Skin epidermis (tissue), 12 donors: ENCODE results near the gene EPB41L4A.
"Not testable (repeated sequence)": the region's sequence is repeated elsewhere in the genome, so short reads cannot be mapped to it uniquely, and the experiment has no call there.

ENCODE experiments used
- H3K27ac ChIP-seq, 21 experiments: fragments of 200-600 bp; sonication (generic) in 11 of 21; one replicate each; pipeline ENCODE4 v1.5.0; 2020; ENCODE audit warnings: mild to moderate bottlenecking in 3 of 21, inconsistent platforms in 2 of 21, moderate library complexity in 2 of 21
- H3K4me3 ChIP-seq, 7 experiments: fragments of 200-600 bp; sonication (generic) in 2 of 7; one replicate each; pipeline ENCODE4 v1.5.0; 2020; ENCODE audit warnings: inconsistent platforms in 2 of 7, mild to moderate bottlenecking in 2 of 7, moderate library complexity in 1 of 7

The EPB41L4A gene, protein sequence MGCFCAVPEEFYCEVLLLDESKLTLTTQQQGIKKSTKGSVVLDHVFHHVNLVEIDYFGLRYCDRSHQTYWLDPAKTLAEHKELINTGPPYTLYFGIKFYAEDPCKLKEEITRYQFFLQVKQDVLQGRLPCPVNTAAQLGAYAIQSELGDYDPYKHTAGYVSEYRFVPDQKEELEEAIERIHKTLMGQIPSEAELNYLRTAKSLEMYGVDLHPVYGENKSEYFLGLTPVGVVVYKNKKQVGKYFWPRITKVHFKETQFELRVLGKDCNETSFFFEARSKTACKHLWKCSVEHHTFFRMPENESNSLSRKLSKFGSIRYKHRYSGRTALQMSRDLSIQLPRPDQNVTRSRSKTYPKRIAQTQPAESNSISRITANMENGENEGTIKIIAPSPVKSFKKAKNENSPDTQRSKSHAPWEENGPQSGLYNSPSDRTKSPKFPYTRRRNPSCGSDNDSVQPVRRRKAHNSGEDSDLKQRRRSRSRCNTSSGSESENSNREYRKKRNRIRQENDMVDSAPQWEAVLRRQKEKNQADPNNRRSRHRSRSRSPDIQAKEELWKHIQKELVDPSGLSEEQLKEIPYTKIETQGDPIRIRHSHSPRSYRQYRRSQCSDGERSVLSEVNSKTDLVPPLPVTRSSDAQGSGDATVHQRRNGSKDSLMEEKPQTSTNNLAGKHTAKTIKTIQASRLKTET

GRCh38 chr5:112419164-112419985 is at the start of gene EPB41L4A:
TSS of gene EPB41L4A (minus strand) at chr5:112419277. CDS start at chr5:112419039, 238 bp downstream.
- Histone ChIP-seq H3K4me3 (peak within 1 kb of the TSS; percentile 49 to 73 (median 67)), H3K27ac (peak within 1 kb of the TSS in 20 of 21 experiments; percentile 20 to 85 (median 70))

DNA sequence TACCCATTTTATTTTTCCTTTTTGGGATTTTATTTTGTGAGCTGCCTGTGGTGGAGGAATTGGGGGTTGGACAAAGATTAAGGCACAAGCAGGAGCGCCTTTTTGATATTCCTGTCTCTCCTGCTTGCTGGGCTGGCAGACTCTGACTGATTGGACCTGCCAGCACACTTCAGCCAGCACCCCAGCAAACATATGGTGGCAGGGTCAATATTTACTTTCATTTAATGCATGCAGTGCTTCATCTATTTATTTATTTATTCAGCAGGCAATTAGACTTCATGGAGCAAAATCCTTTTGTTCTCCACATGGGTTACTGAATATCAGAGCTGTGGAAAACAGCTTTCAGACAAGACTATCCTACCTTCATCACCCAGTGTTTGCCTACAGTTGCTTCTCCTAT is 48.4 kb upstream of the EPB41L4A start:
- no peak overlapping the region for H3K27ac ChIP-seq
- H3K4me3 ChIP-seq: no peak overlapping the region

- not testable (repeated sequence) for H3K27ac ChIP-seq
Measured at GRCh38 chr5:112466261-112466660, 47.2 kb upstream of the EPB41L4A start.

GRCh38 chr5:112447187-112447760 is 28.2 kb upstream of the EPB41L4A start:
- not testable (repeated sequence) for H3K27ac ChIP-seq, H3K4me3 ChIP-seq

More at GRCh38 chr5:112466261-112466660, 47.2 kb upstream of the EPB41L4A start:
- H3K4me3 ChIP-seq: not testable (repeated sequence)

DNA sequence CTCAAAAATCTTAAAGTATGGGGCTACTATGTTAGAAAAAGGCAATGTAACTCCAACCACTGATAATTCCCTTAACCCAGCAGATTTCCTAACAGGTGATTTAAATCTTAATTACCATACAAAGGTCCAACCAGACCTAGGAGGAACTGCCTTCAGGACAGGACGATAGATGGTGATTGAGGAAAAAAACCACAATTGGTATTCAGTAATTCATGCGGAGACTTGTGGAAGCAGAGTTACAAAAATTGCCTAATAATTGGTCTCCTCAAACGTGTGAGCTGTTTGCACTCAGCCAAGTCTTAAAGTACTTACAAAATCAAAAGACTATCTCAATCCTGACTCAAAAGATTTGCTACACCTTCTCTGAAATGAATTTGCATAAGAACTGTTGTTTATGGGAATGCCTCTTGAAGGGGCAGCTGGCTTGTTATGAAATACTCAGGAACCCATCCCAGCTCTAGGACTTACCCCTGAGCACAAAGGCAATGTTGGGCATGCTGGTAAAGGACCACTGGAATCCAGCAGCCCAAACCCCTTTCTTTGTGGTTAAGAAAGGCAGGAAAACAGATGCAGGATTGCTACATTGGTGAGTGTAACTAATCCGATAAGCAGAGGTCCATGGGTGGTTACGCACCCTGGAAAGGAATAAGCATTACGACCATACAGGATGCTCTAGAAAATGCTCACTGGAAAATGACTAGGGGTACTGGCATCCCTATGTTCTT is 26.7 kb upstream of the EPB41L4A start:
- no peak overlapping the region for H3K4me3 ChIP-seq
- H3K27ac ChIP-seq: no peak overlapping the region

- not testable (repeated sequence) for H3K4me3 ChIP-seq, H3K27ac ChIP-seq
Measured at GRCh38 chr5:112443932-112444331, 24.9 kb upstream of the EPB41L4A start.

- no peak overlapping the region for H3K27ac ChIP-seq
- H3K4me3 ChIP-seq: no peak overlapping the region
Measured at GRCh38 chr5:112440031-112440430, 21.0 kb upstream of the EPB41L4A start.

DNA sequence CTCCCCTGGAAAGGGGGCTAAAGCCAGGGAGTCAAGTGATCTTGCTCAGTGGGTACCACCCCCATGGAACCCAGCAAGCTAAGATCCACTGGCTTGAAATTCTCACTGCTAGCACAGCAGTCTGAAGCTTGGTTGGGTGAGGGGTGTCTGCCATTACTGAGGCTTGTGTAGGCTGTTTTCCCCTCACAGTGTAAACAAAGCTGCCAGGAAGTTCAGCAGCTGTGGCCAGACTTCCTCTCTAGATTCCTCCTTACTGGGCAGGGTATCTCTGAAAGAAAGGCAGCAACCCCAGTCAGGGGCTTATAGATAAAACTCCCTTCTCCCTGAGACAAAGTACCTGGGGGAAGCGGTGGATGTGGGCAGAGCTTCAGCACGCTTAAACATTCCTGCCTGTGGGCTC is 17.1 kb upstream of the EPB41L4A start:
- H3K27ac ChIP-seq: no peak overlapping the region
- H3K4me3 ChIP-seq: no peak overlapping the region

DNA sequence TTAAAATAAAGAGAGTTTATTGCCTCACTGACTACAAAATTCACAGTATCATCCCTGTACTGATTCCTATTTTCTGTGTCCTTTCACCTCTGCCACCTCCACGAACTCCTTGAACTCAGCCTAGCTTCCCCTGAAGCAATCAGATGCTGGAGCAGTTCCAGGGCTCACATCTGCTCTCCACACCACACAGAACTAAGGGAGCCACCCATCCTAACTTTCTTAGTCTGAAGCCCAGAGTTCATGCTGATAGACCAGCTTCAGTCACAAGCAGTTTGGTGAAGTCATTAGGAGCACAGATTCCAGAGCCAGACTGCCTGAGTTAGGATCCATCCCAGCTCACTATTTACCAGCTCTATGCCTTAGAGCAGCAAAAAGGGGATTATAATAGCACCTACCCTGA is 15.6 kb upstream of the EPB41L4A start:
- no peak overlapping the region for H3K27ac ChIP-seq
- no peak overlapping the region for H3K4me3 ChIP-seq

DNA sequence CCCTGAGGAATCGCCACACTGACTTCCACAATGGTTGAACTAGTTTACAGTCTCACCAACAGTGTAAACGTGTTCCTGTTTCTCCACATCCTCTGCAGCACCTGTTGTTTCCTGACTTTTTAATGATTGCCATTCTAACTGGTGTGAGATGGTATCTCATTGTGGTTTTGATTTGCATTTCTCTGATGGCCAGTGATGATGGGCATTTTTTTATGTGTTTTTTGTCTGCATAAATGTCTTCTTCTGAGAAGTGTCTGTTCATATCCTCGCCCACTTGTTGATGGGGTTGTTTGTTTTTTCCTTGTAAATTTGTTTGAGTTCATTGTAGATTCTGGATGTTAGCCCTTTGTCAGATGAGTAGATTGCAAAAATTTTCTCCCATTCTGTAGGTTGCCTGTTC is 7.1 kb upstream of the EPB41L4A start:
- not testable (repeated sequence) for H3K4me3 ChIP-seq, H3K27ac ChIP-seq

- Histone ChIP-seq H3K27ac (peak overlapping the region in 16 of 21 experiments; percentile 20 to 85 (median 74)), H3K4me3 (peak overlapping the region; percentile 49 to 73 (median 67))
Measured at GRCh38 chr5:112419986-112420864, 1.1 kb upstream of the EPB41L4A start.

- H3K4me3 ChIP-seq: peak overlapping the region; percentile 49 to 73 (median 67)
- peak overlapping the region in 20 of 21 experiments; percentile 20 to 85 (median 70) for H3K27ac ChIP-seq
Measured at GRCh38 chr5:112418659-112419163, 366 bp downstream of the EPB41L4A start.

GRCh38 chr5:112417931-112418658 is 982 bp downstream of the EPB41L4A start:
- Histone ChIP-seq H3K27ac (peak overlapping the region in 18 of 21 experiments; percentile 20 to 85 (median 74)), H3K4me3 (peak overlapping the region; percentile 49 to 73 (median 67))

DNA sequence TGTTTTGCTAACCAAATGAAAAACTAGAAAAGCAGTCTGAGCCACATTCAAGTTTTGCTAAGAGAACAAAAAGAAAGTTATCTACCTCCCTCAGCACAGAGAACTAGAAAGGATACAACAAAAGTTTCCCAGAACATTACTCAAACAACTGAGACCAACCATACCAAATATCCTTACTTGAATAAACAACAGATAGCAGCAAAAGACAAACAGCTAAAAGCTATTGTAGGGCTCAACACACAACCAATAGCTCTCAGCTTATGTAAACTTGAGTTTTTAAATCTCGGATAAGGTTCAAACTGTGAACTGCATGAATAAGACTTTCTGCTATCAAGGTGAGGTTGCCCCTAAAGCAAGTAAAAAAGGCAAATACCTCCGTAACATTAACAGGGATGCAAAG is 3.5 kb downstream of the EPB41L4A start:
- Histone ChIP-seq H3K27ac (no peak overlapping the region), H3K4me3 (no peak overlapping the region)

DNA sequence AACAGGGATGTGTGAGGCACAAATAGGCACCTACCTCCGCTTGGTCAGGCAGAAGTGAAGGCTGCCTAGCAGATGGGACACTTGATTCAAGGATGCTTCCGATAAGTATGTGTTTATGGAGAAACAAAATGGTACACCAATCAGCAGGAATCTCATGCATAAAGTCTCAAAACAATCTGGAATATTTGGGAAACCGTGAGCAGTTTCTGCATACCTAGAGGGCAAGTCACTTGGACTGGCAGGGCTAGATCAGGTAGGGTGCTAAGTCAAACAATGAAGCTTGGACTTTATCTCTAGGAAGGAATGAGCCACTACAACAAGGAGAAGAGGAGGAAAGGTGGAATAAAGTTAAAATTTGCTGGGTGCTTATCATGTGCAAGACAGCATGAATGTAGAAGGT is 5.5 kb downstream of the EPB41L4A start:
- H3K27ac ChIP-seq: no peak overlapping the region
- no peak overlapping the region for H3K4me3 ChIP-seq

DNA sequence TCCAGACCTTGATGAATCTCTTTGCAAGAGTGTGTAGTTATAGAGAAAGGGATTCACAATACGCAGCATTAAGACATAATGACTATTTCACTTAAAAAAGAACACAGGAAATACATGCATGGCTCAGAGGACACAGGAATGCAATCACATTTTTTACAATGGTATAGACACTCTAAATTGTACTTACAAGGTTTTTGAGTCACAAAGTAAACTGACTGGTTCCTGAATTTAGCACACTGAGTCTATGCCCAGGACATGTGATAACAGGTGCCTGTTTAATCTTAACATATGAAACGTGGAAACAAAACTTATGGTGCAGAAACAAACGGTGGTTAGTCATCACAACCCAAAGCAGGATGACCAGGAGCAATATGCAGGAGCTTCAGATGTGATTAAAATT is 6.7 kb downstream of the EPB41L4A start:
- Histone ChIP-seq H3K27ac (peak overlapping the region in 1 of 21 experiments; percentile 0), H3K4me3 (no peak overlapping the region)

GRCh38 chr5:112411903-112412302 is 7.2 kb downstream of the EPB41L4A start:
- H3K4me3 ChIP-seq: no peak overlapping the region
- peak overlapping the region in 1 of 21 experiments; percentile 0 for H3K27ac ChIP-seq
